H1 (cell line): ENCODE results near the gene SPATA13. TPM values are rescaled to one million over a fixed set of nuclear protein-coding genes. Genes with fewer than 3 reads are reported as not detected.
"Not testable (repeated sequence)": the region's sequence is repeated elsewhere in the genome, so short reads cannot be mapped to it uniquely, and the experiment has no call there.

Experiments
- CTCF ChIA-PET: fragments of 300-600 bp; sonication (Branson Sonifier 250); formaldehyde crosslinking; loops from one replicate; lab custom pipeline; 2021; ENCODE audit not compliant: partially characterized antibody; lab: Charles Lee
- POLR2A ChIA-PET: fragments of 300-600 bp; sonication (Branson Sonifier 250); formaldehyde crosslinking; loops from one replicate; lab custom pipeline; 2021; ENCODE audit warnings: inconsistent platforms; ENCODE audit not compliant: partially characterized antibody; lab: Charles Lee
- DNase-seq, 2 experiments: peaks; one replicate each; pipeline versions ENCODE4 v3.0.0 to v3.0.0-alpha.2; 2010 to 2022; ENCODE audit warnings: low spot score in 2 of 2, low read depth in 1 of 2, mixed read lengths in 1 of 2
- FAIRE-seq: peaks from 2 replicates; lab custom pipeline; 2011; peaks lifted over from hg19 to GRCh38; lab: Jason Lieb, UNC
- H2AFZ ChIP-seq: 2 replicates; pipeline ENCODE4 v1.8.1; 2012; ENCODE audit warnings: low read length, inconsistent platforms
- H2AK5ac ChIP-seq: 2 replicates; pipeline ENCODE4 v1.6.1; 2013; ENCODE audit warnings: low read depth, low read length
- H2BK120ac ChIP-seq: replicated peaks from 2 replicates; pipeline ENCODE3; 2013; ENCODE audit warnings: low read depth, low read length, inconsistent platforms
- H2BK12ac ChIP-seq: 2 replicates; pipeline ENCODE4 v1.6.1; 2013; ENCODE audit warnings: low read depth, low read length
- H2BK15ac ChIP-seq: 2 replicates; pipeline ENCODE4 v1.6.1; 2013; ENCODE audit warnings: low read length
- H2BK20ac ChIP-seq: 2 replicates; pipeline ENCODE4 v1.6.1; 2013; ENCODE audit warnings: low read length
- H2BK5ac ChIP-seq: 2 replicates; pipeline ENCODE4 v1.6.1; 2013; ENCODE audit warnings: low read depth, low read length
- H3K14ac ChIP-seq: 2 replicates; pipeline ENCODE4 v1.6.1; 2013; ENCODE audit warnings: inconsistent platforms; ENCODE audit not compliant: insufficient read length
- H3K18ac ChIP-seq: 2 replicates; pipeline ENCODE4 v1.6.1; 2013; ENCODE audit warnings: low read length; ENCODE audit errors: extremely low read depth
- H3K23ac ChIP-seq: 2 replicates; pipeline ENCODE4 v1.6.1; 2013; ENCODE audit warnings: inconsistent platforms; ENCODE audit not compliant: insufficient read length
- H3K23me2 ChIP-seq: 2 replicates; pipeline ENCODE4 v1.6.1; 2013; ENCODE audit warnings: low read depth, low read length
- H3K27ac ChIP-seq: 2 replicates; pipeline ENCODE4 v1.6.1; 2011; ENCODE audit warnings: low read depth, low read length, inconsistent platforms
- H3K27me3 ChIP-seq, 4 experiments: replicated peaks in 1 of 4; 1 replicate in 1 of 4; 2 replicates in 3 of 4; pipeline versions ENCODE4 v1.6.1 to v1.8.1; 2011 to 2013; ENCODE audit warnings: low read length in 3 of 4, mild to moderate bottlenecking in 3 of 4, inconsistent platforms in 2 of 4, mixed read lengths in 2 of 4, moderate library complexity in 1 of 4; ENCODE audit not compliant: control insufficient read depth in 3 of 4, insufficient read depth in 3 of 4; ENCODE audit errors: extremely low read depth in 1 of 4
- H3K36me3 ChIP-seq, 4 experiments: 2 replicates each; pipeline versions ENCODE4 v1.6.1 to v1.8.1; 2011 to 2013; ENCODE audit warnings: mild to moderate bottlenecking in 4 of 4, low read length in 3 of 4, moderate library complexity in 2 of 4, control low read depth in 1 of 4, inconsistent platforms in 1 of 4; ENCODE audit not compliant: insufficient read depth in 4 of 4, control insufficient read depth in 2 of 4
- H3K4ac ChIP-seq: replicated peaks from 2 replicates; pipeline ENCODE3; 2013; ENCODE audit warnings: low read length, low read depth, mixed read lengths, inconsistent platforms; ENCODE audit not compliant: insufficient read length
- H3K4me1 ChIP-seq, 4 experiments: replicated peaks in 1 of 4; 1 replicate in 1 of 4; 2 replicates in 3 of 4; pipeline versions ENCODE4 v1.6.1 to v1.8.1; 2011 to 2013; ENCODE audit warnings: low read length in 3 of 4, inconsistent platforms in 2 of 4, mixed read lengths in 1 of 4; ENCODE audit not compliant: insufficient read depth in 4 of 4, control insufficient read depth in 3 of 4
- H3K4me2 ChIP-seq, 2 experiments: 2 replicates each; pipeline versions ENCODE4 v1.6.1 to v1.8.1; 2011 to 2013; ENCODE audit warnings: low read depth in 2 of 2, low read length in 2 of 2, control low read depth in 1 of 2, inconsistent platforms in 1 of 2, mild to moderate bottlenecking in 1 of 2; ENCODE audit not compliant: insufficient read depth in 1 of 2
- H3K4me3 ChIP-seq, 4 experiments: fragments of 200-600, 300-600 bp in 1 of 4; sonication (generic), shearing (Covaris generic), sonication (Bioruptor Twin) in 1 of 4; 2 replicates each; pipeline versions ENCODE4 v1.5.1 to v1.8.1; 2011 to 2016; ENCODE audit warnings: low read length in 4 of 4, low read depth in 3 of 4, control low read depth in 2 of 4, inconsistent platforms in 2 of 4, mild to moderate bottlenecking in 2 of 4, mixed read lengths in 1 of 4, moderate library complexity in 1 of 4; ENCODE audit not compliant: insufficient read depth in 2 of 4; ENCODE audit errors: extremely low read depth in 1 of 4
- H3K56ac ChIP-seq: replicated peaks from 2 replicates; pipeline ENCODE3; 2013; ENCODE audit warnings: low read depth, mild to moderate bottlenecking, mixed read lengths, low read length, inconsistent platforms; ENCODE audit not compliant: insufficient read length
- H3K79me1 ChIP-seq: 2 replicates; pipeline ENCODE4 v1.6.1; 2013; ENCODE audit warnings: low read depth, low read length, control low read depth
- H3K79me2 ChIP-seq, 2 experiments: 2 replicates each; pipeline versions ENCODE4 v1.6.1 to v1.8.1; 2012 to 2013; ENCODE audit warnings: low read length in 2 of 2, mild to moderate bottlenecking in 2 of 2, inconsistent platforms in 1 of 2; ENCODE audit not compliant: insufficient read depth in 2 of 2, control insufficient read depth in 1 of 2
- H3K9ac ChIP-seq, 4 experiments: replicated peaks in 1 of 4; 1 replicate in 1 of 4; 2 replicates in 3 of 4; pipeline versions ENCODE4 v1.6.1 to v1.8.1; 2011 to 2013; ENCODE audit warnings: low read depth in 3 of 4, low read length in 3 of 4, control low read depth in 2 of 4, mild to moderate bottlenecking in 2 of 4, moderate library complexity in 2 of 4, inconsistent platforms in 1 of 4; ENCODE audit errors: extremely low read depth in 1 of 4
- H3K9me3 ChIP-seq, 2 experiments: 2 replicates each; pipeline versions ENCODE4 v1.6.1 to v1.8.1; 2012 to 2013; ENCODE audit warnings: mild to moderate bottlenecking in 2 of 2, moderate library complexity in 2 of 2, control low read depth in 1 of 2, inconsistent platforms in 1 of 2, low read depth in 1 of 2, low read length in 1 of 2, mixed read lengths in 1 of 2; ENCODE audit not compliant: insufficient read depth in 2 of 2
- H4K20me1 ChIP-seq, 2 experiments: replicated peaks in 1 of 2; 2 replicates each; pipeline versions ENCODE3 to v1.8.1; 2011 to 2013; ENCODE audit warnings: inconsistent platforms in 2 of 2, low read length in 2 of 2, mild to moderate bottlenecking in 1 of 2; ENCODE audit not compliant: insufficient read depth in 2 of 2, control insufficient read depth in 1 of 2
- H4K5ac ChIP-seq: 2 replicates; pipeline ENCODE4 v1.6.1; 2013; ENCODE audit warnings: low read length, low read depth, mixed read lengths, inconsistent platforms; ENCODE audit not compliant: insufficient read length
- H4K8ac ChIP-seq: 2 replicates; pipeline ENCODE4 v1.8.0; 2013; ENCODE audit warnings: mild to moderate bottlenecking, moderate library complexity, low read length, inconsistent platforms; ENCODE audit not compliant: insufficient read depth; ENCODE audit errors: extremely low read depth
- H4K91ac ChIP-seq: replicated peaks from 2 replicates; pipeline ENCODE3; 2013; ENCODE audit warnings: low read length, mixed read lengths, inconsistent platforms; ENCODE audit not compliant: insufficient read length
- WGBS, 2 experiments: shearing (Covaris generic) in 1 of 2; methylation state at CpG; one replicate each; pipeline versions ENCODE4 v1.1.6 to v1.1.7; 2013 to 2015; ENCODE audit warnings: low lambda C conversion rate in 2 of 2, mixed read lengths in 2 of 2, inconsistent platforms in 1 of 2, low coverage in 1 of 2, missing lambda C conversion rate in 1 of 2; ENCODE audit not compliant: insufficient replicate concordance in 2 of 2, insufficient coverage in 1 of 2, insufficient read length in 1 of 2; ENCODE audit errors: extremely low coverage in 1 of 2, missing lambda C conversion rate in 1 of 2; 5-methylcytosine and 5-hydroxymethylcytosine counted together
- polyA plus RNA-seq, 7 experiments: library from polyadenylated mRNA; depleted of rRNA in 3 of 7; stranded (reverse) in 5 of 7; unstranded in 2 of 7; fragments of >200 nt in 5 of 7; fragments of 200-250 nt in 2 of 7; gene quantifications; 1 replicate in 5 of 7; 2 replicates in 1 of 7; 4 replicates in 1 of 7; pipeline versions ENCODE4 v1.2.1 to v1.2.3, GENCODE V29; 2011 to 2013; ENCODE audit warnings: missing spikeins in 2 of 7, mixed read lengths in 2 of 7
- total RNA-seq: library from RNA; stranded (reverse); fragmentation: NEBNext Ultra II Directional; extraction: Animal tissue kit (Norgen Biotek cat#: 25700); gene quantifications from 2 replicates; pipeline ENCODE4 v1.2.1, GENCODE V29; 2021

SPATA13 gene
- total and polyA plus RNA-seq, 2 of the 8 experiments (the other 6 are each of a cell fraction or from before 2014, with no cell fraction given): 12.6 to 30.9 TPM

DNA sequence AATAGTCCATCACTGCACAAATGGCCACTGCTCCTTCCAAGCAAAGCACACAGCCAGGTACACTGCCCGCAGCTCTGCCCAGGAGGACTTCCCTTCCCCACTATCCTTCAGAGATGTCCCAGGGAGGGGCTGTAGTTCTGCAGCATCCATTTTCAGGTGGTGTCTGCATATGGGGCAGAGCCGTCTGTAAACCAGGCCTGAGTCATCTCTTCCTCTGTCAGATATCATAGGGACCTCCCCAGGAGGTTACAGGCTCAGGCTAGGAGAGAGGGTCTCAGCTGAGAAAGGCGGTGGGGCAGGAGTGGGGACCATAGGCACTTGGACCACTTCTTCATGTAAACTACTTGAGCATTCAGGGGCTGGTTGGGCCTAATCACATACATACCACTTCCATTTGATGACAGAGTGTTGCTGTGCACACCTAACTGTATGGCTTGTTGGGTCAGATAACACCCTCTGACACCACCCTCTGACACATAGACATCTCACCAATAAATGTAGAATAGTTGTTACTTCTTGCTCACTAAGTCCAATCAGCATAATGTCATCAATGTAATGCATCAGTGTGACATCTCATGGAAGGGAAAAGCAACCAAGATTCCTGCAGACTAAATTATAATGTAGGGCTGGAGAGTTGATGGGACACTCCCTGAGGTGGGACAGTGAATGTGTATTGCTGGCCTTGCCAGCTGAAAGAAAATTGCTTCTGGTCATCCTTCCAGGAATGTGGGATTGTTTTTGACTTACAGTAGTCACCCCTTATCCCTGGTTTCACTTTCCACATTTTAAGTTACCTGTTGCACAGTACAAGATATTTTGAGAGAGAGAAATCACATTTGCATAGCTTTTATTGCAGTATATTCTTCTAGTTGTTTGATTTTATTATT lies 189.5 kb downstream of the SPATA13 start:
- H3K23me2 ChIP-seq, H2BK12ac ChIP-seq, H4K8ac ChIP-seq, H3K79me1 ChIP-seq, H3K9ac ChIP-seq, H3K4ac ChIP-seq, H2AK5ac ChIP-seq, H2AFZ ChIP-seq, H3K27me3 ChIP-seq, H3K23ac ChIP-seq, H3K4me2 ChIP-seq, H3K79me2 ChIP-seq, H2BK120ac ChIP-seq, H4K20me1 ChIP-seq, DNase-seq, H2BK5ac ChIP-seq, H3K9me3 ChIP-seq, H3K27ac ChIP-seq, H4K91ac ChIP-seq, H2BK15ac ChIP-seq, H3K56ac ChIP-seq, FAIRE-seq, H2BK20ac ChIP-seq, H3K14ac ChIP-seq, H3K4me1 ChIP-seq, H3K36me3 ChIP-seq, H3K4me3 ChIP-seq, H4K5ac ChIP-seq, H3K18ac ChIP-seq: not testable (repeated sequence)
- CTCF ChIA-PET: interaction anchor here (0.7 kb wide), 1 partner anchor 125 kb away, joined by 3 read pairs; no protein-coding TSS in a partner anchor
- WGBS, 2 experiments: 71% methylated on average over 3 of the region's 3 CpGs; no CpG with 5 or more reads in 1 of the 2 experiments
- POLR2A ChIA-PET: interaction anchor here (0.6 kb wide), 1 partner anchor 391 kb away, joined by 3 read pairs; no protein-coding TSS in a partner anchor
